ENCODE results near the gene UXT. TPM values are rescaled to one million over a fixed set of nuclear protein-coding genes. Genes with fewer than 3 reads are reported as not detected.

Gene UXT
- total and polyA plus RNA-seq, 9 of the 15 experiments (the other 6 are each of a cell fraction or from before 2014, with no cell fraction given): 141 to 300 (median 204) TPM

- TF ChIP-seq, protein P1, sequence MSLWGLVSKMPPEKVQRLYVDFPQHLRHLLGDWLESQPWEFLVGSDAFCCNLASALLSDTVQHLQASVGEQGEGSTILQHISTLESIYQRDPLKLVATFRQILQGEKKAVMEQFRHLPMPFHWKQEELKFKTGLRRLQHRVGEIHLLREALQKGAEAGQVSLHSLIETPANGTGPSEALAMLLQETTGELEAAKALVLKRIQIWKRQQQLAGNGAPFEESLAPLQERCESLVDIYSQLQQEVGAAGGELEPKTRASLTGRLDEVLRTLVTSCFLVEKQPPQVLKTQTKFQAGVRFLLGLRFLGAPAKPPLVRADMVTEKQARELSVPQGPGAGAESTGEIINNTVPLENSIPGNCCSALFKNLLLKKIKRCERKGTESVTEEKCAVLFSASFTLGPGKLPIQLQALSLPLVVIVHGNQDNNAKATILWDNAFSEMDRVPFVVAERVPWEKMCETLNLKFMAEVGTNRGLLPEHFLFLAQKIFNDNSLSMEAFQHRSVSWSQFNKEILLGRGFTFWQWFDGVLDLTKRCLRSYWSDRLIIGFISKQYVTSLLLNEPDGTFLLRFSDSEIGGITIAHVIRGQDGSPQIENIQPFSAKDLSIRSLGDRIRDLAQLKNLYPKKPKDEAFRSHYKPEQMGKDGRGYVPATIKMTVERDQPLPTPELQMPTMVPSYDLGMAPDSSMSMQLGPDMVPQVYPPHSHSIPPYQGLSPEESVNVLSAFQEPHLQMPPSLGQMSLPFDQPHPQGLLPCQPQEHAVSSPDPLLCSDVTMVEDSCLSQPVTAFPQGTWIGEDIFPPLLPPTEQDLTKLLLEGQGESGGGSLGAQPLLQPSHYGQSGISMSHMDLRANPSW (CRISPR knock-in tag; IDR thresholded peaks at IDR 0.05): peak; percentile 72; the same call in 1 of the 2 replicates
- TF ChIP-seq GABPB1 (CRISPR knock-in tag; IDR thresholded peaks at IDR 0.05) (peak; percentile 86), C11orf30 (IDR thresholded peaks at IDR 0.05; ENCODE audit: low read depth) (peak; percentile 93), ZNF830 (CRISPR knock-in tag; IDR thresholded peaks at IDR 0.05) (no peak), CREB1 (IDR thresholded peaks at IDR 0.05) (peak; percentile 95), CREB1 (CRISPR knock-in tag; IDR thresholded peaks at IDR 0.05) (peak; percentile 97), BCL6 (CRISPR knock-in tag; IDR thresholded peaks at IDR 0.05) (no peak), RAD51 (IDR thresholded peaks at IDR 0.05; ENCODE audit: borderline replicate concordance, low read depth) (peak; percentile 44; the same call in 1 of the 2 replicates), PATZ1 (CRISPR knock-in tag; IDR thresholded peaks at IDR 0.05; ENCODE audit: borderline replicate concordance) (no peak), ZNF121 (CRISPR knock-in tag; conservative IDR thresholded peaks at IDR 0.05) (no peak), LEF1 (IDR thresholded peaks at IDR 0.05) (peak; percentile 98), THRA (IDR thresholded peaks at IDR 0.05) (no peak), ILF3 (IDR thresholded peaks at IDR 0.05; ENCODE audit: borderline replicate concordance) (no peak), HDAC1 (IDR thresholded peaks at IDR 0.05) (peak in 1 of 2 experiments; percentile 89; a peak in 2 of 4 replicates)
- TF ChIP-seq, protein P2, sequence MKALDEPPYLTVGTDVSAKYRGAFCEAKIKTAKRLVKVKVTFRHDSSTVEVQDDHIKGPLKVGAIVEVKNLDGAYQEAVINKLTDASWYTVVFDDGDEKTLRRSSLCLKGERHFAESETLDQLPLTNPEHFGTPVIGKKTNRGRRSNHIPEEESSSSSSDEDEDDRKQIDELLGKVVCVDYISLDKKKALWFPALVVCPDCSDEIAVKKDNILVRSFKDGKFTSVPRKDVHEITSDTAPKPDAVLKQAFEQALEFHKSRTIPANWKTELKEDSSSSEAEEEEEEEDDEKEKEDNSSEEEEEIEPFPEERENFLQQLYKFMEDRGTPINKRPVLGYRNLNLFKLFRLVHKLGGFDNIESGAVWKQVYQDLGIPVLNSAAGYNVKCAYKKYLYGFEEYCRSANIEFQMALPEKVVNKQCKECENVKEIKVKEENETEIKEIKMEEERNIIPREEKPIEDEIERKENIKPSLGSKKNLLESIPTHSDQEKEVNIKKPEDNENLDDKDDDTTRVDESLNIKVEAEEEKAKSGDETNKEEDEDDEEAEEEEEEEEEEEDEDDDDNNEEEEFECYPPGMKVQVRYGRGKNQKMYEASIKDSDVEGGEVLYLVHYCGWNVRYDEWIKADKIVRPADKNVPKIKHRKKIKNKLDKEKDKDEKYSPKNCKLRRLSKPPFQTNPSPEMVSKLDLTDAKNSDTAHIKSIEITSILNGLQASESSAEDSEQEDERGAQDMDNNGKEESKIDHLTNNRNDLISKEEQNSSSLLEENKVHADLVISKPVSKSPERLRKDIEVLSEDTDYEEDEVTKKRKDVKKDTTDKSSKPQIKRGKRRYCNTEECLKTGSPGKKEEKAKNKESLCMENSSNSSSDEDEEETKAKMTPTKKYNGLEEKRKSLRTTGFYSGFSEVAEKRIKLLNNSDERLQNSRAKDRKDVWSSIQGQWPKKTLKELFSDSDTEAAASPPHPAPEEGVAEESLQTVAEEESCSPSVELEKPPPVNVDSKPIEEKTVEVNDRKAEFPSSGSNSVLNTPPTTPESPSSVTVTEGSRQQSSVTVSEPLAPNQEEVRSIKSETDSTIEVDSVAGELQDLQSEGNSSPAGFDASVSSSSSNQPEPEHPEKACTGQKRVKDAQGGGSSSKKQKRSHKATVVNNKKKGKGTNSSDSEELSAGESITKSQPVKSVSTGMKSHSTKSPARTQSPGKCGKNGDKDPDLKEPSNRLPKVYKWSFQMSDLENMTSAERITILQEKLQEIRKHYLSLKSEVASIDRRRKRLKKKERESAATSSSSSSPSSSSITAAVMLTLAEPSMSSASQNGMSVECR (CRISPR knock-in tag; IDR thresholded peaks at IDR 0.05): peak; percentile 84; the same call in 1 of the 2 replicates
Observed at GRCh38 chrX:47658684-47659420, at the start of gene UXT (continued).
